HFFc6 (cell line): Measurements from ENCODE around the gene HNRNPH1. TPM values are rescaled to one million over a fixed set of nuclear protein-coding genes. Genes with fewer than 3 reads are reported as not detected.
A peak's percentile ranks its signal among the peaks of the same experiment; 100 is the strongest.
"Not testable (repeated sequence)": the region's sequence is repeated elsewhere in the genome, so short reads cannot be mapped to it uniquely, and the experiment has no call there.

Experiments used
- DNase-seq: peaks from one replicate; pipeline ENCODE4 v3.0.0-alpha.2; 2018
- H3K27ac Mint-ChIP-seq: 2 replicates; pipeline ENCODE4 v1.8.0; 2020; ENCODE audit warnings: mild to moderate bottlenecking, mixed read lengths
- H3K27me3 Mint-ChIP-seq: 2 replicates; pipeline ENCODE4 v1.8.0; 2021; ENCODE audit warnings: mild to moderate bottlenecking, moderate library complexity, mixed read lengths; ENCODE audit not compliant: insufficient read depth
- H3K36me3 Mint-ChIP-seq: 2 replicates; pipeline ENCODE4 v1.8.0; 2021; ENCODE audit warnings: low read depth, mixed read lengths
- H3K4me1 Mint-ChIP-seq: 2 replicates; pipeline ENCODE4 v1.8.0; 2020; ENCODE audit warnings: low read depth, mixed read lengths
- H3K4me3 Mint-ChIP-seq: 2 replicates; pipeline ENCODE4 v1.8.0; 2020; ENCODE audit warnings: mild to moderate bottlenecking, moderate library complexity, mixed read lengths
- H3K9me3 Mint-ChIP-seq: 2 replicates; pipeline ENCODE4 v1.8.0; 2020; ENCODE audit warnings: mild to moderate bottlenecking, mixed read lengths
- CTCF ChIP-seq: fragments of 200-600 bp; sonication (generic); IDR thresholded peaks from 2 replicates; pipeline ENCODE4 v1.5.0; 2021; ENCODE audit warnings: antibody characterized with exemption, mild to moderate bottlenecking
- total RNA-seq, 6 experiments: library from RNA; stranded (reverse); fragmentation: NEBNext Ultra II Directional; extraction: Animal tissue kit (Norgen Biotek cat#: 25700); gene quantifications; 2 replicates in 1 of 6; 3 replicates in 5 of 6; pipeline ENCODE4 v1.2.3, GENCODE V29; 2021

HNRNPH1 gene
- total RNA-seq, 6 experiments from 2014 or later = 286 to 401 (median 358) TPM

- Mint-ChIP-seq H3K27me3 (peaks cover 38% of the 10 kb centered on the region), H3K27ac (no peak overlapping the region), H3K36me3 (no peaks in the 10 kb centered on the region), H3K9me3 (no peaks in the 10 kb centered on the region), H3K4me1 (no peaks in the 10 kb centered on the region), H3K4me3 (no peak overlapping the region)
- no peak for DNase-seq
- no peak for TF ChIP-seq CTCF
Observed at GRCh38 chr5:179648410-179648809, 24.9 kb upstream of the HNRNPH1 start.

- peaks cover 36% of the 10 kb centered on the region for H3K27me3 Mint-ChIP-seq
- not testable (repeated sequence) for H3K9me3 Mint-ChIP-seq, DNase-seq, H3K4me3 Mint-ChIP-seq, H3K36me3 Mint-ChIP-seq, H3K27ac Mint-ChIP-seq, H3K4me1 Mint-ChIP-seq
Observed at GRCh38 chr5:179644766-179645165, 21.3 kb upstream of the HNRNPH1 start.

- H3K9me3 Mint-ChIP-seq, DNase-seq, H3K4me1 Mint-ChIP-seq, H3K4me3 Mint-ChIP-seq, H3K27ac Mint-ChIP-seq, H3K36me3 Mint-ChIP-seq: not testable (repeated sequence)
- H3K27me3 Mint-ChIP-seq = peaks cover 31% of the 10 kb centered on the region
Observed at GRCh38 chr5:179643141-179643920, 19.9 kb upstream of the HNRNPH1 start.

- not testable (repeated sequence) for DNase-seq, H3K9me3 Mint-ChIP-seq, H3K36me3 Mint-ChIP-seq, H3K4me3 Mint-ChIP-seq, H3K4me1 Mint-ChIP-seq, H3K27ac Mint-ChIP-seq
- H3K27me3 Mint-ChIP-seq = peaks cover 25% of the 10 kb centered on the region
Observed at GRCh38 chr5:179642626-179643025, 19.2 kb upstream of the HNRNPH1 start.

GRCh38 chr5:179641745-179642144, 18.3 kb upstream of the HNRNPH1 start:
- not testable (repeated sequence) for H3K27ac Mint-ChIP-seq, H3K36me3 Mint-ChIP-seq, H3K9me3 Mint-ChIP-seq, H3K4me1 Mint-ChIP-seq, H3K4me3 Mint-ChIP-seq, DNase-seq
- peaks cover 23% of the 10 kb centered on the region for H3K27me3 Mint-ChIP-seq

- not testable (repeated sequence) for H3K4me3 Mint-ChIP-seq, H3K9me3 Mint-ChIP-seq, DNase-seq, H3K27ac Mint-ChIP-seq, H3K4me1 Mint-ChIP-seq, H3K27me3 Mint-ChIP-seq, H3K36me3 Mint-ChIP-seq
Observed at GRCh38 chr5:179639296-179639695, 15.8 kb upstream of the HNRNPH1 start.

- not testable (repeated sequence) for DNase-seq, H3K9me3 Mint-ChIP-seq, H3K4me1 Mint-ChIP-seq, H3K36me3 Mint-ChIP-seq, H3K4me3 Mint-ChIP-seq, H3K27ac Mint-ChIP-seq, H3K27me3 Mint-ChIP-seq
- TF ChIP-seq CTCF = peak; percentile 28
Observed at GRCh38 chr5:179634370-179635172, 11.1 kb upstream of the HNRNPH1 start.

GRCh38 chr5:179633501-179634369, 10.3 kb upstream of the HNRNPH1 start:
- not testable (repeated sequence) for DNase-seq, H3K36me3 Mint-ChIP-seq, H3K27ac Mint-ChIP-seq, H3K4me1 Mint-ChIP-seq, H3K9me3 Mint-ChIP-seq, H3K27me3 Mint-ChIP-seq
- H3K4me3 Mint-ChIP-seq = peak overlapping the region; percentile 49
